ENCODE data around the gene TTBK2.

Gene TTBK2

DNA sequence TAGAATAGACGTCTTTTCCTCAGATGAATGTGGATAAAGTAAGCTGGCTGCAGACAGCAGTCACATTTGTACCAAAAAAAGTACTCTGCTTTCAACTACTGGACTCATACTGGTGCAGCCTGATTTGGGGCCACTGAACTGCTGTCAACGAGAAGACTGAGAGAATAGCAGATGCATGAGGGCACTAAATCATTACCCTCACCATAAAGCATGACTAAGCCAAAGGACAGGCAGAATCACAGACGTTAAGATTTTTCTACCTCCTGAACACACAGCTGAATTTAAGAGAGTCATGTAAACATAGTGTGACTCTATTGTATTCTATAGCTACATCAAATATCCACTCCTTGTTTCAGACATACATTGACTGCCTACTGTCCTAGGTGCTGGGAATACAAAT lies 115.8 kb downstream of the TTBK2 start:
- no peak for FAIRE-seq
- TF ChIP-seq PAX5 (IDR thresholded peaks at IDR 0.05; ENCODE audit: insufficient read depth, low read length, severe bottlenecking) (no peak), TAF1 (IDR thresholded peaks at IDR 0.05; ENCODE audit: low read depth, low read length) (no peak), POU2F2 (IDR thresholded peaks at IDR 0.05; ENCODE audit: low read depth, low read length) (no peak), POLR2AphosphoS5 (IDR thresholded peaks at IDR 0.05; ENCODE audit: low read depth, low read length) (no peak), SPI1 (IDR thresholded peaks at IDR 0.05; ENCODE audit: low read depth, low read length) (no peak), POLR2A (IDR thresholded peaks at IDR 0.05; ENCODE audit: low read depth, low read length) (no peak)
- DNase-seq (ENCODE audit: insufficient read length, low spot score) = no peak

- no peak for TF ChIP-seq POLR2AphosphoS5 (IDR thresholded peaks at IDR 0.05; ENCODE audit: low read depth, low read length)
- no peak for TF ChIP-seq PAX5 (IDR thresholded peaks at IDR 0.05; ENCODE audit: insufficient read depth, low read length, severe bottlenecking)
- no peak for TF ChIP-seq POU2F2 (IDR thresholded peaks at IDR 0.05; ENCODE audit: low read depth, low read length)
- no peak for TF ChIP-seq POLR2A (IDR thresholded peaks at IDR 0.05; ENCODE audit: low read depth, low read length)
- no peak for TF ChIP-seq SPI1 (IDR thresholded peaks at IDR 0.05; ENCODE audit: low read depth, low read length)
- TF ChIP-seq TAF1 (IDR thresholded peaks at IDR 0.05; ENCODE audit: low read depth, low read length) = no peak
- no peak for DNase-seq (ENCODE audit: insufficient read length, low spot score)
- FAIRE-seq = no peak
Observed at GRCh38 chr15:42803436-42803835, 117.1 kb downstream of the TTBK2 start.

- no peak for FAIRE-seq
- DNase-seq (ENCODE audit: insufficient read length, low spot score) = no peak
- no peak for TF ChIP-seq PAX5 (IDR thresholded peaks at IDR 0.05; ENCODE audit: insufficient read depth, low read length, severe bottlenecking)
- no peak for TF ChIP-seq POLR2A (IDR thresholded peaks at IDR 0.05; ENCODE audit: low read depth, low read length)
- no peak for TF ChIP-seq POLR2AphosphoS5 (IDR thresholded peaks at IDR 0.05; ENCODE audit: low read depth, low read length)
- no peak for TF ChIP-seq TAF1 (IDR thresholded peaks at IDR 0.05; ENCODE audit: low read depth, low read length)
- TF ChIP-seq POU2F2 (IDR thresholded peaks at IDR 0.05; ENCODE audit: low read depth, low read length) = no peak
- TF ChIP-seq SPI1 (IDR thresholded peaks at IDR 0.05; ENCODE audit: low read depth, low read length) = no peak
Observed at GRCh38 chr15:42802168-42802567, 118.4 kb downstream of the TTBK2 start.

GRCh38 chr15:42800731-42801474 lies 119.7 kb downstream of the TTBK2 start:
- FAIRE-seq = no peak
- no peak for TF ChIP-seq POLR2AphosphoS5 (IDR thresholded peaks at IDR 0.05; ENCODE audit: low read depth, low read length)
- no peak for TF ChIP-seq POLR2A (IDR thresholded peaks at IDR 0.05; ENCODE audit: low read depth, low read length)
- no peak for TF ChIP-seq TAF1 (IDR thresholded peaks at IDR 0.05; ENCODE audit: low read depth, low read length)
- no peak for TF ChIP-seq POU2F2 (IDR thresholded peaks at IDR 0.05; ENCODE audit: low read depth, low read length)
- no peak for TF ChIP-seq SPI1 (IDR thresholded peaks at IDR 0.05; ENCODE audit: low read depth, low read length)
- TF ChIP-seq PAX5 (IDR thresholded peaks at IDR 0.05; ENCODE audit: insufficient read depth, low read length, severe bottlenecking) = no peak
- no peak for DNase-seq (ENCODE audit: insufficient read length, low spot score)

- DNase-seq (ENCODE audit: insufficient read length, low spot score) = no peak
- no peak for TF ChIP-seq POU2F2 (IDR thresholded peaks at IDR 0.05; ENCODE audit: low read depth, low read length)
- no peak for TF ChIP-seq POLR2A (IDR thresholded peaks at IDR 0.05; ENCODE audit: low read depth, low read length)
- TF ChIP-seq POLR2AphosphoS5 (IDR thresholded peaks at IDR 0.05; ENCODE audit: low read depth, low read length) = no peak
- TF ChIP-seq PAX5 (IDR thresholded peaks at IDR 0.05; ENCODE audit: insufficient read depth, low read length, severe bottlenecking) = no peak
- no peak for TF ChIP-seq SPI1 (IDR thresholded peaks at IDR 0.05; ENCODE audit: low read depth, low read length)
- TF ChIP-seq TAF1 (IDR thresholded peaks at IDR 0.05; ENCODE audit: low read depth, low read length) = no peak
- no peak for FAIRE-seq
Observed at GRCh38 chr15:42798802-42799201, 121.8 kb downstream of the TTBK2 start.

- FAIRE-seq = no peak
- DNase-seq (ENCODE audit: insufficient read length, low spot score) = no peak
- TF ChIP-seq PAX5 (IDR thresholded peaks at IDR 0.05; ENCODE audit: insufficient read depth, low read length, severe bottlenecking) (no peak), SPI1 (IDR thresholded peaks at IDR 0.05; ENCODE audit: low read depth, low read length) (no peak), POLR2AphosphoS5 (IDR thresholded peaks at IDR 0.05; ENCODE audit: low read depth, low read length) (no peak), TAF1 (IDR thresholded peaks at IDR 0.05; ENCODE audit: low read depth, low read length) (no peak), POLR2A (IDR thresholded peaks at IDR 0.05; ENCODE audit: low read depth, low read length) (no peak), POU2F2 (IDR thresholded peaks at IDR 0.05; ENCODE audit: low read depth, low read length) (no peak)
Observed at GRCh38 chr15:42796955-42797782, 123.4 kb downstream of the TTBK2 start.

- DNase-seq (ENCODE audit: insufficient read length, low spot score) (no peak), FAIRE-seq (peak; percentile 60)
- TF ChIP-seq POLR2AphosphoS5 (IDR thresholded peaks at IDR 0.05; ENCODE audit: low read depth, low read length) (no peak), PAX5 (IDR thresholded peaks at IDR 0.05; ENCODE audit: insufficient read depth, low read length, severe bottlenecking) (no peak), SPI1 (IDR thresholded peaks at IDR 0.05; ENCODE audit: low read depth, low read length) (no peak), POU2F2 (IDR thresholded peaks at IDR 0.05; ENCODE audit: low read depth, low read length) (no peak), POLR2A (IDR thresholded peaks at IDR 0.05; ENCODE audit: low read depth, low read length) (no peak), TAF1 (IDR thresholded peaks at IDR 0.05; ENCODE audit: low read depth, low read length) (no peak)
Observed at GRCh38 chr15:42788725-42789124, 131.9 kb downstream of the TTBK2 start.

DNA sequence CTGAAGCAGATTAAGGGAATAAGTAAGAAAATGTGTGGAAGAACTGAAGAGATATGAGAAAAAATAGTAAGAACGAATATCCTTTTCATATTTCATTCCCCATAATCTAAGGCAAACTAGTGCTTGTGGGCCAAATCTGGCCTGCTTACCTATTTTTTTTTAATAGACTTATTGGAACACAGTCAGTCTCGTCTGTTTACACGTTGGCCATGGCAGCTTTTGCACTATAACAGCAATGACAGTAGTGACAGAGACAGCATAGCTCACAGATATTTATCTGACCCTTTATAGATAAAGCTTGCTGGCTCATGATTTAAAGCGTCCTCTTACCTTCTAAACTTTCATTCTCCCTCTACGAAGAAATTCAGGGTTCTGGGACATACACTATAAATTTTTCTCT lies 133.6 kb downstream of the TTBK2 start:
- DNase-seq (ENCODE audit: insufficient read length, low spot score) = no peak
- FAIRE-seq = no peak
- TF ChIP-seq POU2F2 (IDR thresholded peaks at IDR 0.05; ENCODE audit: low read depth, low read length) (no peak), PAX5 (IDR thresholded peaks at IDR 0.05; ENCODE audit: insufficient read depth, low read length, severe bottlenecking) (no peak), POLR2A (IDR thresholded peaks at IDR 0.05; ENCODE audit: low read depth, low read length) (no peak), SPI1 (IDR thresholded peaks at IDR 0.05; ENCODE audit: low read depth, low read length) (no peak), POLR2AphosphoS5 (IDR thresholded peaks at IDR 0.05; ENCODE audit: low read depth, low read length) (no peak), TAF1 (IDR thresholded peaks at IDR 0.05; ENCODE audit: low read depth, low read length) (no peak)

DNA sequence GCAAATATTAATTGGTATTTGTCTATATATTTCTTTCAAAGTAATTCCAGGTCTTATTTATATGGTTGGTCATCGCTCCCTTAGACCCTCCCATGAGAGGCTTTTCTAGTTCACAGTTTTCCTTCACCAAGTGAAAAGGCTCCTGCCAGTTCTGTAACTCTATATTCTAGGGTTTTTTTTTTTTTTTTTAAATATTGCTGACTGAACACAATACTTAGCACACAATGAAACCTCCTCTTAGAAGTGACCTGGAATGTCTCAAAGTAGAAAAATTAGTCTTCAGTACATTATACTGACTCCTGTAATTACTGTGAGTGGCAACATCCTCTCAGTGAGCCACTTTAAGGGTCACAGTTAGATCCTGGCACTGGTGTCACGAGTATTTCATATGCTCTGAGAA lies 135.0 kb downstream of the TTBK2 start:
- TF ChIP-seq PAX5 (IDR thresholded peaks at IDR 0.05; ENCODE audit: insufficient read depth, low read length, severe bottlenecking) (no peak), SPI1 (IDR thresholded peaks at IDR 0.05; ENCODE audit: low read depth, low read length) (no peak), TAF1 (IDR thresholded peaks at IDR 0.05; ENCODE audit: low read depth, low read length) (no peak), POLR2A (IDR thresholded peaks at IDR 0.05; ENCODE audit: low read depth, low read length) (no peak)
- DNase-seq (ENCODE audit: insufficient read length, low spot score) = no peak
- FAIRE-seq = peak; percentile 33

All from GM12891 (cell line).